Calu3 (cell line): ENCODE measurements around the gene MYO1B. TPM values are rescaled to one million over a fixed set of nuclear protein-coding genes. Genes with fewer than 3 reads are reported as not detected.

Experiments
- BruUV-seq: library from RNA; stranded (reverse); fragments of 400-500 nt; replicated peaks from 2 replicates; lab custom pipeline; 2021; lab: Mats Ljungman, UMichigan
- CTCF ChIA-PET: fragments of 300-600 bp; sonication (Branson Sonifier 250); formaldehyde crosslinking; loops from one replicate; lab custom pipeline; 2022; ENCODE audit warnings: antibody characterized with exemption; lab: Charles Lee
- DNase-seq: peaks from one replicate; pipeline ENCODE4 v3.0.0; 2022
- H3K27ac Mint-ChIP-seq: one replicate; pipeline ENCODE4 v1.8.0; 2022; ENCODE audit warnings: mixed read lengths; ENCODE audit not compliant: unreplicated experiment
- H3K27me3 Mint-ChIP-seq: one replicate; pipeline ENCODE4 v1.8.0; 2022; ENCODE audit warnings: mixed read lengths; ENCODE audit not compliant: unreplicated experiment
- H3K36me3 Mint-ChIP-seq: one replicate; pipeline ENCODE4 v1.8.0; 2022; ENCODE audit warnings: mild to moderate bottlenecking, moderate library complexity, mixed read lengths; ENCODE audit not compliant: insufficient read depth, unreplicated experiment
- H3K4me1 Mint-ChIP-seq: one replicate; pipeline ENCODE4 v1.8.0; 2022; ENCODE audit warnings: mild to moderate bottlenecking, low read depth, mixed read lengths; ENCODE audit not compliant: unreplicated experiment
- H3K4me3 Mint-ChIP-seq: one replicate; pipeline ENCODE4 v1.8.0; 2022; ENCODE audit warnings: mild to moderate bottlenecking, low read depth, moderate library complexity, mixed read lengths; ENCODE audit not compliant: unreplicated experiment
- H3K9me3 Mint-ChIP-seq: one replicate; pipeline ENCODE4 v1.8.0; 2022; ENCODE audit warnings: low read depth, mixed read lengths; ENCODE audit not compliant: unreplicated experiment
- intact Hi-C: fragments of 100-400 bp; cut with micrococcal nuclease; formaldehyde crosslinking; loops from one replicate; pipeline ENCODE4 v1.10.0; 2022; ENCODE audit not compliant: unreplicated experiment
- total RNA-seq: library from RNA; stranded (reverse); gene quantifications from 2 replicates; pipeline ENCODE4 v1.2.3, GENCODE V29; 2022
- TF ChIP-seq, protein P1 (sequence below): fragments of 200-600 bp; IDR thresholded peaks from one replicate; pipeline ENCODE4 v1.8.0; 2022; ENCODE audit warnings: antibody characterized with exemption; ENCODE audit not compliant: unreplicated experiment

MYO1B gene
- total RNA-seq, 1 experiment from 2014 or later, result 64.5 TPM

GRCh38 chr2:191297033-191297432 lies 51.8 kb downstream of the MYO1B start:
- Mint-ChIP-seq H3K27ac (no peak overlapping the region), H3K9me3 (no peaks in the 10 kb centered on the region)

GRCh38 chr2:191298306-191298705 lies 53.1 kb downstream of the MYO1B start:
- no peak overlapping the region for H3K4me3 Mint-ChIP-seq
- TF ChIP-seq, protein P1, sequence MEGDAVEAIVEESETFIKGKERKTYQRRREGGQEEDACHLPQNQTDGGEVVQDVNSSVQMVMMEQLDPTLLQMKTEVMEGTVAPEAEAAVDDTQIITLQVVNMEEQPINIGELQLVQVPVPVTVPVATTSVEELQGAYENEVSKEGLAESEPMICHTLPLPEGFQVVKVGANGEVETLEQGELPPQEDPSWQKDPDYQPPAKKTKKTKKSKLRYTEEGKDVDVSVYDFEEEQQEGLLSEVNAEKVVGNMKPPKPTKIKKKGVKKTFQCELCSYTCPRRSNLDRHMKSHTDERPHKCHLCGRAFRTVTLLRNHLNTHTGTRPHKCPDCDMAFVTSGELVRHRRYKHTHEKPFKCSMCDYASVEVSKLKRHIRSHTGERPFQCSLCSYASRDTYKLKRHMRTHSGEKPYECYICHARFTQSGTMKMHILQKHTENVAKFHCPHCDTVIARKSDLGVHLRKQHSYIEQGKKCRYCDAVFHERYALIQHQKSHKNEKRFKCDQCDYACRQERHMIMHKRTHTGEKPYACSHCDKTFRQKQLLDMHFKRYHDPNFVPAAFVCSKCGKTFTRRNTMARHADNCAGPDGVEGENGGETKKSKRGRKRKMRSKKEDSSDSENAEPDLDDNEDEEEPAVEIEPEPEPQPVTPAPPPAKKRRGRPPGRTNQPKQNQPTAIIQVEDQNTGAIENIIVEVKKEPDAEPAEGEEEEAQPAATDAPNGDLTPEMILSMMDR, result no peak
- no peak for DNase-seq
- H3K4me1 Mint-ChIP-seq, result peaks cover 18% of the 10 kb centered on the region
- intact Hi-C loops, result loop anchor here (5.0 kb wide), 1 partner anchor 51 kb away; the partner anchor contains the start of gene MYO1B
- H3K27ac Mint-ChIP-seq, result no peak overlapping the region
- BruUV-seq, result no TSS peak
- no peaks in the 10 kb centered on the region for H3K27me3 Mint-ChIP-seq
- CTCF ChIA-PET, result no interaction called here
- no peaks in the 10 kb centered on the region for H3K9me3 Mint-ChIP-seq
- no peaks in the 10 kb centered on the region for H3K36me3 Mint-ChIP-seq

More at GRCh38 chr2:191297033-191297432, 51.8 kb downstream of the MYO1B start:
- DNase-seq, result no peak
- Mint-ChIP-seq H3K27me3 (no peaks in the 10 kb centered on the region), H3K4me3 (no peak overlapping the region), H3K4me1 (peaks cover 7% of the 10 kb centered on the region), H3K36me3 (no peaks in the 10 kb centered on the region)
- TF ChIP-seq, protein P1, result no peak
- CTCF ChIA-PET, result no interaction called here
- intact Hi-C loops, result loop anchor here (5.0 kb wide), 1 partner anchor 50 kb away; the partner anchor contains the start of gene MYO1B
- BruUV-seq, result no TSS peak

DNA sequence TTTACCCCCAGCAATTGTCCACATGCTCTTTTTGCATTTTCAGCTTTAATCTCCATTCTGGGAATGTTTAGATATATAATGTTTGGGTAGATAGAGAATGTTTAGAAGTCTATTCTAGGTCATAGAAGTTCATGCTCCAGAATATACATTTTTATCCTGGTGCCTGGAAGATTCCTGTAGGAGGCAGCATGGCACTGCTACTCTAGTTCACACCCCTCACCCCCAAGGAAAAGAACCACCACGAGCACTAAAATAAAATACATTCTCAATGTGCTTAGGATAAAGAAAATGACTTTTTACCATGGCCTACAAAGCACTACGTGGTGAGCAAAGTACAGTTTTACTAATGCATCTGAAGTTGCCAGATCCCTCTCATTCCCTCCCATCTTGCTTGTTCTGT lies 53.8 kb downstream of the MYO1B start:
- no peak overlapping the region for H3K27ac Mint-ChIP-seq
- H3K4me1 Mint-ChIP-seq, result peaks cover 23% of the 10 kb centered on the region
- intact Hi-C loops, result loop anchor here (5.0 kb wide), 1 partner anchor 52 kb away; the partner anchor contains the start of gene MYO1B
- H3K4me3 Mint-ChIP-seq, result no peak overlapping the region
- CTCF ChIA-PET, result no interaction called here
- DNase-seq, result no peak
- BruUV-seq, result no TSS peak
- H3K36me3 Mint-ChIP-seq, result no peaks in the 10 kb centered on the region
- H3K9me3 Mint-ChIP-seq, result no peaks in the 10 kb centered on the region
- TF ChIP-seq, protein P1, result no peak
- H3K27me3 Mint-ChIP-seq, result no peaks in the 10 kb centered on the region

GRCh38 chr2:191299866-191300265 lies 54.7 kb downstream of the MYO1B start:
- CTCF ChIA-PET, result interaction anchor here (0.7 kb wide), 1 partner anchor 54 kb away, joined by 3 read pairs; no protein-coding TSS in a partner anchor
- intact Hi-C loops, result loop anchor here (5.0 kb wide), 3 partner anchors 53 to 202 kb away; partner anchors contain the start of gene MYO1B
- peaks cover 23% of the 10 kb centered on the region for H3K4me1 Mint-ChIP-seq

More at GRCh38 chr2:191299866-191300265, 54.7 kb downstream of the MYO1B start:
- no peak overlapping the region for H3K27ac Mint-ChIP-seq
- DNase-seq, result no peak
- no peaks in the 10 kb centered on the region for H3K27me3 Mint-ChIP-seq
- H3K4me3 Mint-ChIP-seq, result no peak overlapping the region
- H3K36me3 Mint-ChIP-seq, result no peaks in the 10 kb centered on the region
- TF ChIP-seq, protein P1, result no peak
- no peaks in the 10 kb centered on the region for H3K9me3 Mint-ChIP-seq
- BruUV-seq, result no TSS peak
